ENCODE results near the gene CEP44. TPM values are rescaled to one million over a fixed set of nuclear protein-coding genes. Genes with fewer than 3 reads are reported as not detected.
"Not testable (repeated sequence)": the region's sequence is repeated elsewhere in the genome, so short reads cannot be mapped to it uniquely, and the experiment has no call there.

Gene CEP44
- polyA plus RNA-seq, 6 donors from 2014 or later = 6.9 to 15.5 (median 12.0) TPM

- DNase-seq; H3K4me3 Mint-ChIP-seq; H3K36me3 Mint-ChIP-seq; H3K27me3 Mint-ChIP-seq; H3K4me1 Mint-ChIP-seq; H3K9me3 Mint-ChIP-seq; ATAC-seq (ENCODE audit: low read depth in 2 of 2): not testable (repeated sequence)
- peak overlapping the region in 1 of 6 donors; percentile 36 for H3K27ac Mint-ChIP-seq
Measured at GRCh38 chr4:174261432-174261831, 22.3 kb upstream of the CEP44 start.

DNA sequence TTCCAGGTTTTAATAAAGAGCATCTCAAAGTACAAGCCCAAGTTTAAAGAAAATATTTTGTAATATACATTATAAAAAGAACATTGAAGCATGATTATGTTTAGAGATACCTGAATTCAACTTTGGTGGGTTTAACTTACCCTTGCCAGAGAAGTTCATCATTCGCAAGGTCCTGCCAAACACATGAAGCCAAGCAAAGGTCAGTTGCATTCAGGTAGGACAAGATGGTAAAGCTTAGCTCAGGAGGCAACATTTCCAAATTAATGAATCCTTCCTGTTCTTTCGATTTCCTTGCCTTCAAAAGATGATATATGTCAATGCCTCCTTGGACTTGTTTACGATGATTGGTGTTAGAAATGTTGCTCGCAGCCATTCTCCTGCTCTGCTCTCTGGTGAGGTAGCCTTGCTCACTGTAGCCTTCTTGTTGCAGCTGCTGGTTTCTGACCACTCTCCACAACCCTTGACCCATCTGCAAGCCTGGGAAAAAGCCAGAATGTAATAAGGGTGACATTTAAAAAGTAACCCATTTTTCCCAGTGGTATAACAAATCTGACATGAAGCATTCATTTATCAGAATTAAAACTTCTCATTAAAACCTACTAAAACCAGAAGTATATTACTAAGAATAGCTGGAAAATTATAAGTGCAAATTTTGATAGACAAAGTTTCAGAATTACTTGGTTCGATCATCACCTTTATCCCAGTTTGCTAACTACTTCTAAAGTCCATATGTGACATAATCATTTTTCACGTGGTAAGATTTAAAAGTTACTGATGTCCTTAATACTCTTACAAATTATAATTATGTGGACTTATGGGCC lies 20.9 kb upstream of the CEP44 start:
- Mint-ChIP-seq H3K4me3 (no peak overlapping the region), H3K4me1 (peaks cover 3 to 7% (median 5%) of the 10 kb centered on the region in 3 donors), H3K27ac (peak overlapping the region in 2 of 6 donors; percentile 11 to 22), H3K27me3 (no peaks in the 10 kb centered on the region), H3K36me3 (peaks cover 0 to 3% of the 10 kb centered on the region in 2 donors), H3K9me3 (no peaks in the 10 kb centered on the region)
- ATAC-seq (ENCODE audit: low read depth in 2 of 2) (no peak), DNase-seq (no peak)

DNA sequence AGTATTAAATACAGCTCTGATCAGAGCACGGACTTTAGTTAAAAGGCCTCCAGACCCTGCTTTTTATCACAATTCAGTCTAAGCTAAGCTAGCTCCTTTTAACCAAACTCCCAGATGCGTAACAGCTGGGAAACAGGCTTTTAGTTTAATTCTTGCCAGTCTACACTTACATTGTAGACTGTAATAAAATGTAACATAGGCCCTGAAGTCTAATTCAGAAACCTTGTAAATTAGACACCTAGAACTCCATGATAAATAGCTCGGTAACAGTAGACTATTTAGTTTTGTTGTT lies 20.3 kb upstream of the CEP44 start:
- H3K36me3 Mint-ChIP-seq = peaks cover 0 to 3% of the 10 kb centered on the region in 2 donors
- no peaks in the 10 kb centered on the region for H3K9me3 Mint-ChIP-seq
- H3K4me1 Mint-ChIP-seq = peaks cover 3 to 7% (median 5%) of the 10 kb centered on the region in 3 donors
- H3K27me3 Mint-ChIP-seq = no peaks in the 10 kb centered on the region
- H3K27ac Mint-ChIP-seq = no peak overlapping the region
- ATAC-seq (ENCODE audit: low read depth in 2 of 2) (no peak), DNase-seq (no peak)
- H3K4me3 Mint-ChIP-seq = no peak overlapping the region

- Mint-ChIP-seq H3K36me3 (peaks cover 0 to 3% of the 10 kb centered on the region in 2 donors), H3K9me3 (no peaks in the 10 kb centered on the region), H3K27ac (no peak overlapping the region), H3K4me3 (no peak overlapping the region), H3K27me3 (no peaks in the 10 kb centered on the region), H3K4me1 (peaks cover 4 to 10% (median 8%) of the 10 kb centered on the region in 3 donors)
- no peak for DNase-seq
- no peak for ATAC-seq (ENCODE audit: low read depth in 2 of 2)
Measured at GRCh38 chr4:174265916-174266315, 17.8 kb upstream of the CEP44 start.

- DNase-seq (no peak), ATAC-seq (ENCODE audit: low read depth in 2 of 2) (no peak)
- Mint-ChIP-seq H3K4me3 (no peak overlapping the region), H3K4me1 (peaks cover 9 to 13% (median 10%) of the 10 kb centered on the region in 3 donors), H3K27ac (no peak overlapping the region), H3K27me3 (no peaks in the 10 kb centered on the region), H3K9me3 (no peaks in the 10 kb centered on the region), H3K36me3 (peaks cover 0 to 3% of the 10 kb centered on the region in 2 donors)
Measured at GRCh38 chr4:174266416-174266815, 17.3 kb upstream of the CEP44 start.

GRCh38 chr4:174273930-174274329 lies 9.8 kb upstream of the CEP44 start:
- Mint-ChIP-seq H3K4me3 (no peak overlapping the region), H3K9me3 (no peaks in the 10 kb centered on the region), H3K27me3 (no peaks in the 10 kb centered on the region), H3K4me1 (peaks cover 14 to 24% (median 20%) of the 10 kb centered on the region in 3 donors), H3K36me3 (no peaks in the 10 kb centered on the region), H3K27ac (no peak overlapping the region)
- no peak for ATAC-seq (ENCODE audit: low read depth in 2 of 2)
- no peak for DNase-seq

GRCh38 chr4:174274436-174274835 lies 9.3 kb upstream of the CEP44 start:
- H3K27me3 Mint-ChIP-seq = no peaks in the 10 kb centered on the region
- no peak overlapping the region for H3K27ac Mint-ChIP-seq
- no peak overlapping the region for H3K4me3 Mint-ChIP-seq
- ATAC-seq (ENCODE audit: low read depth in 2 of 2) (no peak), DNase-seq (no peak)
- H3K4me1 Mint-ChIP-seq = peaks cover 19 to 24% (median 23%) of the 10 kb centered on the region in 3 donors
- H3K36me3 Mint-ChIP-seq = peaks cover 0 to 5% of the 10 kb centered on the region in 2 donors
- no peaks in the 10 kb centered on the region for H3K9me3 Mint-ChIP-seq

GRCh38 chr4:174275101-174275500 lies 8.6 kb upstream of the CEP44 start:
- no peaks in the 10 kb centered on the region for H3K9me3 Mint-ChIP-seq
- peaks cover 0 to 8% of the 10 kb centered on the region in 2 donors for H3K36me3 Mint-ChIP-seq
- H3K27me3 Mint-ChIP-seq = no peaks in the 10 kb centered on the region
- H3K4me1 Mint-ChIP-seq = peaks cover 24 to 26% (median 25%) of the 10 kb centered on the region in 3 donors
- DNase-seq (no peak), ATAC-seq (ENCODE audit: low read depth in 2 of 2) (no peak)
- H3K4me3 Mint-ChIP-seq = no peak overlapping the region
- H3K27ac Mint-ChIP-seq = peak overlapping the region in 2 of 6 donors; percentile 60 to 70

DNA sequence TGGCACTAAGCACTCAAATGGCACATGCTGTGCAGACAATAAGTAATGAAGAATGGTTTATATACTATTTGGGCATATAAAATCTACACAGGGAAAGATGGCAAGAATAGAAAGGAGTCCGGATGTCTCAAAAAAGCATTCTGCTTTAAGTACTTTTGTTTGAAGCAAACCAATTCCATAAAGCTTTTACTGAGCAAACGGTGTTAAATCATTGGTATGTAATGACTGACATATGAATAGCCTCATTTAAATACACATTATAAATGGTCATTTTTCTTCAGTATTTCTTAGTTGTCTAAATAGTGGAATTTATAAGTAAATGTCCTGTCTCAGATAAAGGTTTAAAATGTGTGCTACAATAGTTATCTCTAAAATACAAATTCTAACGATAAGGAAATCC lies 6.3 kb upstream of the CEP44 start:
- DNase-seq (no peak), ATAC-seq (ENCODE audit: low read depth in 2 of 2) (no peak)
- Mint-ChIP-seq H3K4me3 (no peak overlapping the region), H3K27me3 (no peaks in the 10 kb centered on the region), H3K4me1 (peaks cover 18 to 40% (median 25%) of the 10 kb centered on the region in 3 donors), H3K27ac (no peak overlapping the region), H3K36me3 (peaks cover 0 to 8% of the 10 kb centered on the region in 2 donors), H3K9me3 (no peaks in the 10 kb centered on the region)

- no peak overlapping the region for H3K4me3 Mint-ChIP-seq
- no peak overlapping the region for H3K27ac Mint-ChIP-seq
- no peak for DNase-seq
Measured at GRCh38 chr4:174278467-174278866, 5.2 kb upstream of the CEP44 start.

DNA sequence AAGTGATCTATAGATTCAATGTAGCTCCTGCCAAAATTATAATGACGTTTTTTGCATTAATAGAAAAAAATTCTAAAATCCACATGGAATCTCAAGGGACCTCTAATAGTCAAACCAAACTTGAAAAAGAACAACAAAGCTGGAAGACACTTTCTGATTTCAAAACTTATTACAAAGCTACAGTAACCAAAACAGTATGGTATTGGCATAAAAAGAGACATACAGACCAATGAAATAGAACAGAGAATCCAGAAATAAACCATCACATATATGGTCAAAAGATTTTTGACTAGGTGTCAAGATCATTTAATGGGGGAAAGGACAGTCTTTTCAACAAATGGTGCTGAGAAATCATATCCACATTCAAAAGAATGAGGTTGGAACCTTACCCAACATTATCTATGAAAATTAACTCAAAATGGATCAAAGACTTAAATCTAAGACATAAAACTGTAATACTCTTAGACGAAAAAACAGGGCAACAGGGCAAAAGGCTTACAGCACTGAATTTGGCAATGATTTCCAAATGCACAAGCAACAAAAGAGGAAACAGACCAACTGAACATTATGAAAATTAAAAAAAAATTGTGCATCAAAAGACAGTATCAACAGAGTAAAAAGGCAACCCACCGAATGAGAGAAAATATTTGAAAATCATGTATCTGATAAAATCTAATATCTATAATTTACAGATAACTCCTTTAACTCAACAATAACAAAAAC lies 4.1 kb upstream of the CEP44 start:
- peaks cover 21 to 51% (median 40%) of the 10 kb centered on the region in 3 donors for H3K4me1 Mint-ChIP-seq
- H3K4me3 Mint-ChIP-seq = peak overlapping the region in 1 of 8 donors; percentile 59
- peak overlapping the region in 1 of 6 donors; percentile 21 for H3K27ac Mint-ChIP-seq
- H3K9me3 Mint-ChIP-seq = no peaks in the 10 kb centered on the region
- no peak for ATAC-seq (ENCODE audit: low read depth in 2 of 2)
- peaks cover 6 to 8% of the 10 kb centered on the region in 2 donors for H3K36me3 Mint-ChIP-seq
- H3K27me3 Mint-ChIP-seq = no peaks in the 10 kb centered on the region
- DNase-seq = no peak

More at GRCh38 chr4:174278467-174278866, 5.2 kb upstream of the CEP44 start:
- peaks cover 4 to 8% of the 10 kb centered on the region in 2 donors for H3K36me3 Mint-ChIP-seq
- H3K4me1 Mint-ChIP-seq = peaks cover 22 to 44% (median 30%) of the 10 kb centered on the region in 3 donors
- H3K27me3 Mint-ChIP-seq = no peaks in the 10 kb centered on the region
- no peaks in the 10 kb centered on the region for H3K9me3 Mint-ChIP-seq
- ATAC-seq (ENCODE audit: low read depth in 2 of 2) = no peak

- Mint-ChIP-seq H3K27me3 (no peaks in the 10 kb centered on the region), H3K27ac (peak overlapping the region in 1 of 6 donors; percentile 34), H3K4me3 (peak overlapping the region in 4 of 8 donors; percentile 19 to 70 (median 58)), H3K36me3 (peaks cover 6 to 8% of the 10 kb centered on the region in 2 donors), H3K4me1 (peaks cover 18 to 56% (median 52%) of the 10 kb centered on the region in 3 donors), H3K9me3 (no peaks in the 10 kb centered on the region)
- ATAC-seq (ENCODE audit: low read depth in 2 of 2) = no peak
- DNase-seq = no peak
Measured at GRCh38 chr4:174281182-174281737, 2.5 kb upstream of the CEP44 start.

GRCh38 chr4:174281901-174282300 lies 1.8 kb upstream of the CEP44 start:
- Mint-ChIP-seq H3K36me3 (peaks cover 6 to 8% of the 10 kb centered on the region in 2 donors), H3K4me3 (peak overlapping the region in 6 of 8 donors; percentile 12 to 99 (median 80)), H3K4me1 (peaks cover 18 to 56% (median 50%) of the 10 kb centered on the region in 3 donors), H3K27ac (no peak overlapping the region), H3K27me3 (no peaks in the 10 kb centered on the region), H3K9me3 (no peaks in the 10 kb centered on the region)
- ATAC-seq (ENCODE audit: low read depth in 2 of 2) (no peak), DNase-seq (no peak)
